DMS114 treated with DMSO at 0.1 percent for 48 hours (cell line): ENCODE data around the gene ARHGAP26.

Source experiments
- DNase-seq: peaks from one replicate; lab custom pipeline; 2025; ENCODE audit not compliant: unreplicated experiment; lab: John Stamatoyannopoulos, UW

The ARHGAP26 gene

GRCh38 chr5:143231973-143232812 lies 462.0 kb downstream of the ARHGAP26 start:
- DNase-seq, result no peak

DNA sequence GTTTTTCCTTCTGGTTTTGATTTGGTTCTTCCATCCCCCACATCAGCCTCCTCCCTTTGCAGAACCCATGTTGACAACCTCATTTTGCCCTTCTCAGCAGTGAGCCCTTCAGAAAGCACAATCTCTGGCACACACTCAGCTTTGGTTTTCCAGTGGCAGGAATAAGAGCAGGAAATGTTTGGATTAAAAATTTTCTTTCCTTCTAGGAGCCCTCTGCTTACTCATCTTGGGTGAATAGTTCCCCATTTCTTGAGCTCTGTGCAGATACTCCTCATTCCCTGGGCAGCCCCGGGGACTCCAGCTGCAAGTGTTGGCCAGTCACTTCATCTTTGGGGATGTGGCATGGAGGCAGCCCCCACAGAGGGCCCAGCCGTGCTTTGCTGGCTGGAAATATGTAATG lies 462.9 kb downstream of the ARHGAP26 start:
- DNase-seq, result no peak

DNA sequence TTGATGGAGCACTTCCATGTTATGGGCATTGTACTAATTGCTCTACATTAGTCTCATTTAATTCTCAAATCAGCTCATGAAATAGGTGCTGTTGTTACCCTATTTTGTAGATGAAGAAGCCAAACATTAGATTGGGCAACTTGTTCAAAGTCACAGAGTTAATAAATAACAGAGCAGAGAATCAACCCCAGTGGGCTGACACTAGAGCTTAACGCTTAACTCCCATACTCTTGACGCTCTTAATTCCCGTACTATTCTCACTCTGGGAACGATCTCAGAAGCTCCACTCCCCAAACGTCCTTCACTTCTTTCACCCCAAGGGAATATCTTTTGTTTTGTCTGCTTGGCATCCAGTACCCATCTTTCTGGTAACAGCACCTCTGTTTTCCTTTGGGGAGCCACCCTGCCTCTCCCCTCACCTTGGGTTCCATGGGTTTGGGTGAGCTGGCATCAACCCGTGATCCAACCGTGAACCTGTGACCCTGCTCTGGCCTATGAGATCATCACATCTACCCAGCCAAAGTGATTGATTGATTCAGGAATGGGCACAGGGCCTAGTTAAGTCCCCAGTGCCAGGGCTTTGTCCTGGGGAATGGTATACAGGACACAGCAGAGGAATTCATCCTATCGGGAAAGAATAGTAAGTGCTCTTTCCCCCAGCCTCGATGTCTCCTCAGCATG lies 464.1 kb downstream of the ARHGAP26 start:
- DNase-seq, result no peak

DNA sequence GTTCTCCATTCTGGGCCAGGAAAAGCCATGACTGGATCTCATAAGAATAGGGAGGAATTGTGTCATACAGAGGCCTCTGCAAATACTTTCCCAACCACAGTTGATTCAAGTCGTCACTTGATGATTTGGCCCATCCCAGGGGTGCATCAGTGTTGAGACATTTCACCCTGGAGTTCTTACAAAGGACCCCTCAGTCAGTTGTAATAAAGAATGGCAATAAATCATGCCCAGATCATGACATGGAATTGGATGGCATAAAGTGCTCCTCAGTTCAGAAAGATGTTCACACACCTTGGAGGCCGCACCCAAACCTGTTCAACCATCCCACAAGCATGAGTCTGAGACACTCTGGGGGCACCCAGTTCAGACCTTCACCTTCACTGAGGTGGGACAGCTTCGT lies 465.2 kb downstream of the ARHGAP26 start:
- DNase-seq, result no peak

- DNase-seq, result no peak
Observed at GRCh38 chr5:143236682-143237081, 466.5 kb downstream of the ARHGAP26 start.

DNA sequence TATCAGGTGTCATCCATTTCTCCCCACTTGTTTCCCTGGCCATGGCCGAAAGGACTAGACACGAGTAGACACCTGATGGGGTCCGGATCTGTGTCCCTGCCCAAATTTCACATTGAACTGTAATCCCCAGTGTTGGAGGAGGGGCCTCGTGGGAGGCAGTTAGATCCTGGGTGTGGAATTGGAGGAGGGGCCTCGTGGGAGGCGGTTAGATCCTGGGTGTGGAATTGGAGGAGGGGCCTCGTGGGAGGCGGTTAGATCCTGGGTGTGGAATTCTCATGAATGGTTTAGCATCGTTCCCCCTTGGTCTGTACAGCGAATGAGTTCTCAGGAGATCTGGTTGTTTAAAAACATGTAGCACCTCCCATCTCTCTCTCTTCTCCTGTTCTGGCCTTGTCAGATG lies 467.5 kb downstream of the ARHGAP26 start:
- DNase-seq, result no peak

DNA sequence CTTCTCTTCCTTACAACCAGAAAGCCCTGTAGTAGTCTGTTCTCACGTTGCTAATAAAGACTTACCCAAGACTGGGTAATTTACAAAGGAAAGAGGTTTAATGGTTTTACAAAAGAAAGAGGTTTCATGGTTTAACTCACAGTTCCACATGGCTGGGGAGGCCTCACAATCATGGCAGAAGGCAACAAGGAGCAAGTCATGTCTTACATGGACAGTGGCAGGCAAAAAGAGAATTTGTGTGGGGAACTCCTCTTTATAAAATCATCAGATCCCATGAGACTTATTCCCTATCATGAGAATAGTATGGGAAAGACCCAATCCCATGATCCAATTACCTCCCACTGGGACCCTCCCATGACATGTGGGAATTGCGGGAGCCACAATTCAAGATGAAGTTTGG lies 468.4 kb downstream of the ARHGAP26 start:
- DNase-seq, result no peak

GRCh38 chr5:143239882-143240518 lies 469.8 kb downstream of the ARHGAP26 start:
- DNase-seq, result no peak

GRCh38 chr5:143241892-143242291 lies 471.7 kb downstream of the ARHGAP26 start:
- no peak for DNase-seq

GRCh38 chr5:143243103-143243502 lies 472.9 kb downstream of the ARHGAP26 start:
- no peak for DNase-seq

- DNase-seq, result no peak
Observed at GRCh38 chr5:143244000-143244736, 474.0 kb downstream of the ARHGAP26 start.

DNA sequence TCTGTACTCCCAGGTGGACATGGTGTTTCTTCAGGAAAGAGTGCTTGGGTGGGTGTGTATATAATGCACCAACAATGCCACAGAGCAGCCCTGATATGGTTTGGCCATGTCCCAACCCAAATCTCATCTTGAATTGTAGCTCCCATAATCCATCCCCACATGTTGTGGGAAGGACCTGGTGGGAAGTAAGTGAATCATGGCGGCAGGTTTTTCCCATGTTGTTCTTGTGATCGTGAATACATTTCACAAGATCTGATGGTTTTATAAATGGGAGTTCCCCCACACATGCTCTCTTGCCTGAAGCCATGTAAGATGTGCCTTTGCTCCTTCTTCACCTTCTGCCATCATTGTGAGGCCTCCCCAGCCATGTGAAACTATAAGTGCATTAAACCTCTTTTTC lies 474.8 kb downstream of the ARHGAP26 start:
- no peak for DNase-seq

DNA sequence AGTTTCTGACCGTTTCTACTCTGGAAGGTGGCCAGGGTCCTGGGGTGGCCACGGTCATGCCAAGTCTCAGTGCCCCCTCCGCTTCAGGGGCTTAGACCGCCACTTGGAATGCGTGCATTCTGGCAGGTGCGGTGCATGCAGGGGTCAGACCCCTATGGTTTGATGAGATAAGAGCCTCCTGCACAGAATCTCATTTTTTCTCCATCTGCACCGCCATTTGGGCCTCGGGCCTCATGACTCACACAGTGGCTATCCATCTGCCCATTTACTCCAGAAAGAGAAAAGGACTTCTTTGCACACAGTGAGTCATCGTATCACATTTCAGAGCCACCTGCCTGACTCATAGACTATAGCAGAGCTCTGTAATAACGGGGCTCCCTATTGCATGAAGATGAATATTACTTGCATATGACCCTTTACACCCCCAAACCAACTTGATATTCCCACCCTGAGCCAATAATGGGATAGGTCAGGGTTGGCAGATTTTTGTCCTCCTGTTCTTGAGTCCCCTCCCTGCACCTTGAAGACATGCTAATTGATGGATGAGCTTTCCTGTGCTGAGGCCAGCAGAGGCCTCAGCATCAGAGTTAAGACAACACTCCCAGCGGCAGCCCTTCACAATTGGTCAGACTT lies 475.9 kb downstream of the ARHGAP26 start:
- no peak for DNase-seq

DNA sequence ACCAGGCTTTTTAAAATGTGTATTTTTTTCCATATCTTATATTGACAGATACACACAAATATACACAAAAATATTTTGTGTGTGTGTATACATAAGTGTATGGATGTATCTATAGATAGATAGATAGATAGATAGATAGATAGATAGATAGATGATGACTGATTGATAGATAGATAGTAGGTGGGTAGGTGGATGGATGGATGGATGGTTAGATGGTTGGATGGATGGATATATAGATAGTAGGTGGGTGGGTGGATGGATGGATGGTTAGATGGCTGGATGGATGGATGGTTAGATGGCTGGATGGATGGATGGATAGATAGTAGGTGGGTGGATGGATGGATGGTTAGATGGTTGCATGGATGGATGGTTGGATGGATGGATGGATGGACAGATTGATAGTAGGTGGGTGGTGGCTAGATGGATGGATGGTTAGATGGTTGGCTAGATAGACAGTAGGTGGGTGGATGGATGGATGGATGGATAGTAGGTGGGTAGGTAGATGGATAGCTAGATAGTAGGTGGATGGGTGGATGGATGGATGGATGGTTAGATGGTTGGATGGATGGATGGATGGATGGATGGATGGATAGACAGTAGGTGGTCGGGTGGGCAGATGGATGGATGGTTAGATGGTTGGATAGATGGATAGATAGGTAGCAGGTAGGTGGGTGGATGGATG lies 477.1 kb downstream of the ARHGAP26 start:
- no peak for DNase-seq

- no peak for DNase-seq
Observed at GRCh38 chr5:143248391-143248790, 478.2 kb downstream of the ARHGAP26 start.

DNA sequence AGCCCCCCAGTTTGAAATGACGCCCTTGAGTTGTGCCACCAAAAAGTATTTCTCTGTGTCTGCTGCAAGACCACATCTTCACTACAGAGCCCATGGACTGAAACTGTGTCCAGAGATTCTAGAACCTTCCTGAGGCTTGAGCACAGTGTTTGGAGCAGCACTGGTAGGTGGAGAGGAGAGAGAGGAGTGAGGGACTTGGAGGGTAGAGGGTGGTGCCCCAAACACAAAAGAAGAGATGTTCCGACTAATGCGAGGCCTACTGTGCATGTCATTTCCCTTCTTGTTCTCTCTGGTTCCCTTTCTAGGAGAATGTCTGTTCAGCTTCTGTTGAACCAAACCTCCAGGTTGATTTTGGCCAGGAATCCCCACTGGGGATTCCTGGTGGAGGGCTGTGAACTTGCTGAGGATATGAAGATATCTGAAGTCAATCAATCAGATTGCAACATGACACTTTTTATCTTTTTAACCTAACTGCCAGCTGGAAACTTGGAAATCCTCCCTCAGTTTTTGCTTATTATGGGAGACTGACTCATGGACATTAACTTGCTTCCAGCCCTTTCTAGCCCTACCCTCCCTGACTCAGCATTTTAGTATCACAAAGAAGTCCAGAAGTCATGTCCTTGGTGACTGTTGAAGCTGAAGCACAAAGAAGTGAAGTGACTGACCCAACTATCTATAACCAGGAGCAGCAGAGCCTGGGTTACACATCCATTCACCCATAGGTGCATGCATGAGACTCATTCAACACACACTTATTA lies 478.8 kb downstream of the ARHGAP26 start:
- no peak for DNase-seq

DNA sequence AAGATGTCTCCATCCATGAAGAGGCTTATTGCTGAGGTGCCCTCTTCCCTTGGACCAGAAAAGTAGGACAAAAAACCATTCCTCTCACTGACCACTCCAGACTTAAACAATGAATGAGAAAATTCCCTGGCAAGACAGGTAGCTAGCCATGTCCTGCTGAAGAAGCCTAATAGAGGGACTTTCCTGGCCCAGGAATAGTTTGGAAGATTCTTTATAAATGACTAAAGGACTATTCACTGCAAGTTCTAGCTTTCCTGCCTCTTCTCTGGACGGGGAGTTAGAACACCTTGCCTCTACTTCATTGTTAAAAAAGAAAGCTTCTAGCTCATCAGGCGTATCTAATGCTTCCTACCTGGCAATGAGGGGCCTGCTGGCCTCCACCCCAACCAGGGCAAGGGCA lies 479.7 kb downstream of the ARHGAP26 start:
- DNase-seq, result no peak

DNA sequence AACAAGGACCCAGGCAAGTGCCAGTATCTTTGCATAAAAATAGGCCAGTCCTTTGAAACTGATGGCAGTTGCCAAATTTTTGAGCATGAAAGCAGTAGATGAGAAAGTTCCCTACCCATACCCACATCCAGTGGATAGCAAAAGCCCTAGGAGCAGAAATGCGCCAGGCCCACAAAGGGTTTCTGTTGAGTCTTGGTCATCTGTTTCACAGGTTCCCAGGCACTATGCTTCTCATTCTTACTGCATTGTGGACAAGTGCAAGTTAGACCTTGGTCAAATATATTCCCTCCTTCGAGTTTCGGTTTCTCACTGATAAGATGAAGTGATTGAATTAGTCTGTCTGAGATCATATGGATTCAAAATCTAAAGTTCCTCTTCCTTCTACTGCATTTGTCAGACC lies 481.0 kb downstream of the ARHGAP26 start:
- no peak for DNase-seq

DNA sequence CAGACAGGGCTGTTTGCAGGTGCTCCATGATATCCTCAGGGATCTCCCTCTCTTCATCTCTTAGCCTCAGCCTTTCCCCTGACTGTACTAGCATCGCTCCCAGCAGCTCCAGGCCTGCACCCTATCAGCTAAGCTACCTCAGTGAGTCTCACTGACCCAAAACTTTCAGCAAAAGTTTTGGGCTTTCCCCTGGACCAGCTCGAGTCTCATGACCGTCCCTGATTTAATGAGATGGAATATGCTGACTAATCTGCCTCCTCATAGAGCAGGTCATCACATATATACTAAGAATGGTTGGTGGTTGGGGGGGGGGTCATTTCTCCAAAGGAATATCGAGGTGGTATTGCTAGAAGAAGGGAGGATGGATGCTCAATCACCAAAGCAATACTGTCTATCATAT lies 481.8 kb downstream of the ARHGAP26 start:
- DNase-seq, result no peak

- DNase-seq, result no peak
Observed at GRCh38 chr5:143254819-143255218, 484.6 kb downstream of the ARHGAP26 start.
